A172 (cell line): ENCODE results near the gene CNP. TPM values are rescaled to one million over a fixed set of nuclear protein-coding genes. Genes with fewer than 3 reads are reported as not detected.
"Not testable (repeated sequence)": the region's sequence is repeated elsewhere in the genome, so short reads cannot be mapped to it uniquely, and the experiment has no call there.

Experiments used
- DNase-seq: peaks from one replicate; pipeline ENCODE4 v3.0.0-alpha.2; 2015; ENCODE audit warnings: low spot score
- total RNA-seq: library from RNA; depleted of rRNA; stranded (reverse); fragments of >200 nt; shearing (Covaris generic); gene quantifications from 2 replicates; pipeline ENCODE4 v1.2.3, GENCODE V29; 2014; rRNA removed

The CNP gene
- total RNA-seq: 110 and 127 TPM in 2 replicates

GRCh38 chr17:41966463-41967140, at the start of gene CNP:
Gene CNP, plus strand, starts transcription at chr17:41966795. Its CDS starts 90 bp downstream, at chr17:41966885.
- DNase-seq: peak; percentile 78

- peak; percentile 22 for DNase-seq
These were observed 49.4 kb upstream of the CNP start for GRCh38 chr17:41917192-41917591.

GRCh38 chr17:41917679-41918313, 48.8 kb upstream of the CNP start:
- DNase-seq: no peak

- DNase-seq: peak; percentile 95
These were observed 48.1 kb upstream of the CNP start, which contains the start of gene ACLY for GRCh38 chr17:41918314-41919164. Gene ACLY, minus strand, starts transcription at chr17:41918951. Its CDS starts 5,078 bp downstream, at chr17:41913873.

- no peak for DNase-seq
These were observed 47.3 kb upstream of the CNP start for GRCh38 chr17:41919165-41919817.

GRCh38 chr17:41919840-41920579, 46.6 kb upstream of the CNP start:
- peak; percentile 21 for DNase-seq

- no peak for DNase-seq
These were observed 46.0 kb upstream of the CNP start for GRCh38 chr17:41920580-41920955.

- no peak for DNase-seq
These were observed 40.5 kb upstream of the CNP start for GRCh38 chr17:41925991-41926590.

- DNase-seq: no peak
These were observed 37.8 kb upstream of the CNP start for GRCh38 chr17:41928693-41929251.

GRCh38 chr17:41930009-41930832, 36.4 kb upstream of the CNP start, which contains the start of gene ODAD4:
Gene ODAD4, plus strand, starts transcription at chr17:41930617. Its CDS starts 107 bp downstream, at chr17:41930724.
- DNase-seq: peak; percentile 97

GRCh38 chr17:41930833-41931156, 35.8 kb upstream of the CNP start:
- not testable (repeated sequence) for DNase-seq

GRCh38 chr17:41931715-41932114, 34.9 kb upstream of the CNP start:
- not testable (repeated sequence) for DNase-seq

- DNase-seq: no peak
These were observed 33.7 kb upstream of the CNP start for GRCh38 chr17:41932816-41933389.

GRCh38 chr17:41935641-41936040, 31.0 kb upstream of the CNP start:
- no peak for DNase-seq

GRCh38 chr17:41937970-41938954, 28.3 kb upstream of the CNP start:
- no peak for DNase-seq

GRCh38 chr17:41939044-41939692, 27.4 kb upstream of the CNP start:
- DNase-seq: no peak

- DNase-seq: no peak
These were observed 26.9 kb upstream of the CNP start for GRCh38 chr17:41939693-41940090.
